NCI-H128 (cell line): Measurements from ENCODE around the gene NPIPA8.
"Not testable (repeated sequence)": the region's sequence is repeated elsewhere in the genome, so short reads cannot be mapped to it uniquely, and the experiment has no call there.

Source experiments
- DNase-seq: peaks from one replicate; lab custom pipeline; 2025; ENCODE audit not compliant: unreplicated experiment; lab: John Stamatoyannopoulos, UW

The NPIPA8 gene

DNA sequence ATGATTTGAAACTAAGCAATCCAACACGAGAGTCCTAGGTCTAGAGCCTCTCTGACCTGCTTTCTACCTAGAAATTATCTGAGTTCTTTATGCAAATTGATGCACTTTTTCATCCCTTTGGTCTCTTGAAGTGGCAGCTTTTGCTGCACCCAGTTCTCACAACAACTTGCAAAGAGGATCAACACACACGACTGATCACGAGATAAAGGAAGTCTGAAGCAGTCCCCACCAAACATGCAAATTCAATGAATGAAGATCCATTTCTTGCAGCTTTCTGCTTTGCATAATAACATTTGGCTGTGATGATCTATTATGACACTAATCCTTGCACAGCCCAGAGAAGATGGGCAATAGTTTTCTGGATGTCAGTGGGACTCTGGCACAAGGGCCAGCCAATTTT lies 56.2 kb downstream of the NPIPA8 start:
- not testable (repeated sequence) for DNase-seq

DNA sequence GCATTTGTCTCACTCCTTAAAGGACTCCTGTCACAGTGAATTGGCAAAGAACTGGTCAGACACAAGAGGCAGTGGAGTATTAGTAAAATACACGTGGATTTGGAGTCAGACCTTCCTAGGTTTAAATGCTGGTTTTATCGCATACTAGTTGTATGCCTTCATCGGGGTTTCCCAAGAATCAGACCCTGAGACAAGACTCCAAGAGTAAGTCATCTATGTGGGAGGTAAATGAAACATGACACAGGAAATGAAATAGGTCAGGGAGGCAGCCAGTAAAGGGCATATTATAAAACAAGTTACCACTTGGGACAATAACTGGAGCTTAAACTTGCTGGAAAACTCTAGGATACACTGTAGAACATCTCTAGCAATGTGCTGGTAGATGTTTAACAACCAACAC lies 59.8 kb downstream of the NPIPA8 start:
- not testable (repeated sequence) for DNase-seq

DNA sequence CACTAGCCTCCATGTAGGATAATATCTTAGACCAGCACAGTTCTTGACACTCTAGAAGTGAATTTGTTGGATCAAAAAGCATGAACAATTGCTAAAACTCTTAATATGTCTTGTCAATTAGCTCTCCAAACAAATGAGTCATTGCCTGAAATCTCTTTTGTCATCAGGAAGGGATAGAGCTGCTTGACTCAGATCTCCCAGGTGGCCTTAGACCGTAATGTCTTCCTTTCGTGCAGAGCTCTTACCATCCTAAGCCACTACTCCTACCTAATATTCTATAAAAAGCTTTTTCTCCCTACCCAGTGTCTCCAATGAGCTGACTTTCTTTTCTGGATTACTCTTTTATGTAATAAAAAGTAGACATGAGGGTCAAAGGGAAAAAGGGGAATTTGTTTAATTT lies 66.4 kb downstream of the NPIPA8 start:
- DNase-seq, result not testable (repeated sequence)
